HEK293 (cell line): ENCODE measurements around the gene USP7.

Source experiments
- CTCF ChIA-PET: fragments of 350-600 bp; formaldehyde crosslinking; extraction: SDS; loops from one replicate; lab custom pipeline; 2021; ENCODE audit warnings: antibody characterized with exemption; lab: Yijun Ruan, JAX
- POLR2A ChIA-PET: fragments of 300-600 bp; formaldehyde crosslinking; extraction: SDS; loops from one replicate; lab custom pipeline; 2020; ENCODE audit warnings: antibody characterized with exemption, inconsistent platforms; lab: Yijun Ruan, JAX
- H3K27ac ChIP-seq: fragments of 200-500 bp; sonication (Bioruptor generic); 2 replicates; pipeline ENCODE4 v1.5.1; 2014; ENCODE audit warnings: low read depth, low read length, control low read depth, inconsistent platforms; ENCODE audit errors: extremely low read depth
- H3K36me3 ChIP-seq, 2 experiments: fragments of 200-500 bp in 1 of 2; sonication (Bioruptor generic) in 1 of 2; 1 replicate in 1 of 2; 2 replicates in 1 of 2; pipeline ENCODE4 v1.5.1; 2014 to 2017; ENCODE audit warnings: inconsistent platforms in 2 of 2, low read length in 2 of 2; ENCODE audit not compliant: control insufficient read depth in 2 of 2, insufficient read depth in 1 of 2
- H3K4me1 ChIP-seq: fragments of 200-500 bp; sonication (Bioruptor generic); 2 replicates; pipeline ENCODE4 v1.5.1; 2014; ENCODE audit warnings: mild to moderate bottlenecking, low read length, inconsistent platforms; ENCODE audit not compliant: control insufficient read depth, insufficient read depth
- H3K4me3 ChIP-seq: 2 replicates; pipeline ENCODE4 v1.5.1; 2011; ENCODE audit warnings: low read depth, mild to moderate bottlenecking, control low read depth, low read length, moderate library complexity
- H3K9me3 ChIP-seq: fragments of 200-500 bp; sonication (Bioruptor generic); 2 replicates; pipeline ENCODE4 v1.5.1; 2014; ENCODE audit warnings: low read depth, low read length, inconsistent platforms; ENCODE audit not compliant: control insufficient read depth, insufficient read depth
- INSM2 ChIP-seq: fragments of 450-650 bp; formaldehyde crosslinking; IDR thresholded peaks from 2 replicates; pipeline ENCODE4 v1.5.1; 2016; ENCODE audit warnings: missing biosample characterization, missing genetic modification characterization
- KLF8 ChIP-seq: fragments of 450-650 bp; formaldehyde crosslinking; IDR thresholded peaks from 2 replicates; pipeline ENCODE4 v1.5.1; 2016; ENCODE audit warnings: missing biosample characterization, missing genetic modification characterization
- OVOL3 ChIP-seq: fragments of 450-650 bp; formaldehyde crosslinking; IDR thresholded peaks from 2 replicates; pipeline ENCODE4 v1.5.1; 2016; ENCODE audit warnings: missing biosample characterization, missing genetic modification characterization
- PBX3 ChIP-seq: sonication (generic); formaldehyde crosslinking; IDR thresholded peaks from 2 replicates; pipeline ENCODE4 v1.8.1; 2022; ENCODE audit warnings: mild to moderate bottlenecking, moderate library complexity, missing genetic modification reagents
- PRDM10 ChIP-seq: fragments of 450-650 bp; formaldehyde crosslinking; IDR thresholded peaks from 2 replicates; pipeline ENCODE4 v1.5.1; 2016; ENCODE audit warnings: missing biosample characterization, missing genetic modification characterization
- SP2 ChIP-seq: fragments of 450-650 bp; formaldehyde crosslinking; IDR thresholded peaks from 2 replicates; pipeline ENCODE4 v1.5.1; 2016; ENCODE audit warnings: missing biosample characterization, missing genetic modification characterization
- ZNF157 ChIP-seq: fragments of 450-650 bp; formaldehyde crosslinking; IDR thresholded peaks from 2 replicates; pipeline ENCODE4 v1.5.1; 2016; ENCODE audit warnings: missing biosample characterization, missing genetic modification characterization
- ZNF19 ChIP-seq: fragments of 450-650 bp; formaldehyde crosslinking; IDR thresholded peaks from 2 replicates; pipeline ENCODE4; 2016; ENCODE audit warnings: missing biosample characterization, missing genetic modification characterization, low read depth
- ZNF391 ChIP-seq: fragments of 450-650 bp; formaldehyde crosslinking; IDR thresholded peaks from 2 replicates; pipeline ENCODE4 v1.5.1; 2016; ENCODE audit warnings: low read depth, missing biosample characterization, missing genetic modification characterization, borderline replicate concordance
- ZNF394 ChIP-seq: fragments of 450-650 bp; formaldehyde crosslinking; IDR thresholded peaks from 2 replicates; pipeline ENCODE4 v1.5.1; 2016; ENCODE audit warnings: missing biosample characterization, missing genetic modification characterization, mild to moderate bottlenecking, moderate library complexity, borderline replicate concordance
- ZNF488 ChIP-seq: fragments of 450-650 bp; formaldehyde crosslinking; IDR thresholded peaks from 2 replicates; pipeline ENCODE4 v1.5.1; 2016; ENCODE audit warnings: missing biosample characterization, missing genetic modification characterization
- ZNF518A ChIP-seq: fragments of 450-650 bp; formaldehyde crosslinking; conservative IDR thresholded peaks from 2 replicates; pipeline ENCODE4 v1.5.1; 2016; ENCODE audit warnings: low read depth, missing biosample characterization, missing genetic modification characterization
- ZNF621 ChIP-seq: fragments of 450-650 bp; formaldehyde crosslinking; IDR thresholded peaks from 2 replicates; pipeline ENCODE4 v1.5.1; 2017; ENCODE audit warnings: missing biosample characterization, missing genetic modification characterization
- ZNF629 ChIP-seq: fragments of 450-650 bp; formaldehyde crosslinking; IDR thresholded peaks from 2 replicates; pipeline ENCODE4 v1.5.1; 2017; ENCODE audit warnings: missing biosample characterization, missing genetic modification characterization
- ZNF645 ChIP-seq: fragments of 450-650 bp; formaldehyde crosslinking; IDR thresholded peaks from 2 replicates; pipeline ENCODE4; 2016; ENCODE audit warnings: missing biosample characterization, missing genetic modification characterization
- ZNF660 ChIP-seq: fragments of 450-650 bp; IDR thresholded peaks from 2 replicates; pipeline ENCODE4 v1.5.1; 2018; ENCODE audit warnings: missing biosample characterization, mild to moderate bottlenecking, missing genetic modification characterization
- ZNF677 ChIP-seq: fragments of 450-650 bp; IDR thresholded peaks from 2 replicates; pipeline ENCODE4 v1.5.0; 2018; ENCODE audit warnings: missing biosample characterization, mild to moderate bottlenecking, missing genetic modification characterization, moderate library complexity
- ZNF785 ChIP-seq: fragments of 450-650 bp; formaldehyde crosslinking; IDR thresholded peaks from 2 replicates; pipeline ENCODE4 v1.5.1; 2016; ENCODE audit warnings: missing biosample characterization, missing genetic modification characterization

USP7 gene

GRCh38 chr16:8924214-8924613 lies 39.5 kb downstream of the USP7 start:
- ChIA-PET CTCF (interaction anchor here (1.4 kb wide), 1 partner anchor 12 kb away, joined by 7 read pairs; no protein-coding TSS in a partner anchor), POLR2A (no interaction called here)
- Histone ChIP-seq H3K4me3 (no peak overlapping the region), H3K4me1 (no peaks in the 10 kb centered on the region), H3K36me3 (peaks cover 19 to 88% of the 10 kb centered on the region in 2 experiments; a peak in 2 of 3 replicates), H3K27ac (no peak overlapping the region), H3K9me3 (no peaks in the 10 kb centered on the region)
- TF ChIP-seq ZNF391 (tag by site-specific recombination) (no peak), ZNF19 (tag by site-specific recombination) (no peak), ZNF629 (no peak), ZNF518A (no peak), ZNF488 (tag by site-specific recombination) (no peak), OVOL3 (no peak), PBX3 (CRISPR knock-in tag) (no peak), ZNF621 (tag by site-specific recombination) (no peak), ZNF660 (no peak), INSM2 (tag by site-specific recombination) (no peak), KLF8 (tag by site-specific recombination) (no peak), ZNF157 (no peak), ZNF785 (tag by site-specific recombination) (no peak), ZNF394 (no peak), ZNF677 (no peak), PRDM10 (tag by site-specific recombination) (no peak), ZNF645 (tag by site-specific recombination) (no peak), SP2 (tag by site-specific recombination) (no peak)
